ENCODE data around the gene PTBP2. TPM values are rescaled to one million over a fixed set of nuclear protein-coding genes. Genes with fewer than 3 reads are reported as not detected.

The PTBP2 gene, protein sequence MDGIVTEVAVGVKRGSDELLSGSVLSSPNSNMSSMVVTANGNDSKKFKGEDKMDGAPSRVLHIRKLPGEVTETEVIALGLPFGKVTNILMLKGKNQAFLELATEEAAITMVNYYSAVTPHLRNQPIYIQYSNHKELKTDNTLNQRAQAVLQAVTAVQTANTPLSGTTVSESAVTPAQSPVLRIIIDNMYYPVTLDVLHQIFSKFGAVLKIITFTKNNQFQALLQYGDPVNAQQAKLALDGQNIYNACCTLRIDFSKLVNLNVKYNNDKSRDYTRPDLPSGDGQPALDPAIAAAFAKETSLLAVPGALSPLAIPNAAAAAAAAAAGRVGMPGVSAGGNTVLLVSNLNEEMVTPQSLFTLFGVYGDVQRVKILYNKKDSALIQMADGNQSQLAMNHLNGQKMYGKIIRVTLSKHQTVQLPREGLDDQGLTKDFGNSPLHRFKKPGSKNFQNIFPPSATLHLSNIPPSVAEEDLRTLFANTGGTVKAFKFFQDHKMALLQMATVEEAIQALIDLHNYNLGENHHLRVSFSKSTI
- 149 and 170 TPM in 2 replicates for total RNA-seq (ENCODE audit: low replicate concordance)

DNA sequence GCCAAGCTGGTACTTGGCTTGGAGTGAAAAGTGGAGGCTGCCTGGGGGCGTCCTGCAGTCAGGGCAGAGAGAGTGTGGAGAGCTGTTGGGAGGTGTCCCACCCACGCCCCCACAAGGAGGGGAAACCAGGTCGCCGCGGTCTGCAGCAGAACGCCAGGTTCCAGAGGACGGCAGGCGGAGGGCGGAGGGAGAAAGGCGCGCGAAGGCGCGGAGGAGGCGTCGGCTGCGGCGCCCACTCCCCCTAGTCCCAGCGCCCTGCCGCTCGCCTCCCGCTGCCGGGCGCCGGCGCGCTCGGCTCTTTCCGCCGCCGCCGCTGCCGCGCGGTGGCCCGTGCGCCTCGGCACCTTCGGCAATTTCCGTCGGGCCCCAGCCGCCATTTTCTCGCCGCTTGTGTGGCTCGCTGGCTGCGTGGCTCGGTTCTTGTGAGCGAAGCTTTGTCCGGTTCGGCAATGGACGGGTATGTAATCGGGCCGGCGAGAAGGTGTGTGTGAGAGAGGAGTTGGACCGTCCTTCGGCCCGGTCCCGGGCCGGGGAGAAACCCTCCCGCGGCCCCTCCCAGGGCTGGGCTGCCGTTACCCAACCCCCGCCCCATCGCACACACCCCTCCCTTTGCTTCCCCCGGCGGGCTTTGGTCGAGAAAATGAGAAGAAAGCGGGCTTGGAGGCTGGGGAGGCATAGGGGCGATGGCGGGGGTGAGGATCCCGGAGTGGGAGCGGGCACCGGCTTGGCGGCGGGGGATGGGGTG lies at the start of gene PTBP2:
TSS of gene PTBP2 (plus strand) at position 369 of the 745 bp plus-strand sequence. CDS start at position 450, 81 bp downstream.
- Mint-ChIP-seq H3K9me3 (peaks cover 12% of the 10 kb centered on the region), H3K27ac (peak within 1 kb of the TSS; percentile 100), H3K36me3 (peaks cover 32% of the 10 kb centered on the region), H3K4me3 (peak within 1 kb of the TSS; percentile 98), H3K4me1 (peaks cover 16% of the 10 kb centered on the region), H3K27me3 (ENCODE audit: insufficient read depth, low read depth) (peaks cover 7% of the 10 kb centered on the region)
- peak within 1 kb of the TSS; percentile 97 for H3K4me3 ChIP-seq
- H3K27me3 ChIP-seq = no peaks in the 10 kb centered on the region
- H3K27ac ChIP-seq = peak within 1 kb of the TSS; percentile 94
- TF ChIP-seq EZH2phosphoT487 (IDR thresholded peaks at IDR 0.05) (no peak), EZH2 (IDR thresholded peaks at IDR 0.05) (peak; percentile 51)
- H4K20me1 ChIP-seq (ENCODE audit: low read depth) = peaks cover 18% of the 10 kb centered on the region
- no peaks in the 10 kb centered on the region for H3F3A ChIP-seq (ENCODE audit: low read depth)
- peaks cover 14% of the 10 kb centered on the region for H3K4me1 ChIP-seq
- peak within 1 kb of the TSS; percentile 95 for H3K4me2 ChIP-seq
- H3K9me3 ChIP-seq (ENCODE audit: low read depth) = no peaks in the 10 kb centered on the region
- peak within 1 kb of the TSS; percentile 99 for H2AFZ ChIP-seq (replicated peaks)
- DNase-seq (ENCODE audit: low spot score) = peak; percentile 94
- peak within 1 kb of the TSS; percentile 98 for H3K9ac ChIP-seq
- peaks cover 18% of the 10 kb centered on the region for H3K36me3 ChIP-seq
- peaks cover 53% of the 10 kb centered on the region for H3K79me2 ChIP-seq (ENCODE audit: low read depth)

DNA sequence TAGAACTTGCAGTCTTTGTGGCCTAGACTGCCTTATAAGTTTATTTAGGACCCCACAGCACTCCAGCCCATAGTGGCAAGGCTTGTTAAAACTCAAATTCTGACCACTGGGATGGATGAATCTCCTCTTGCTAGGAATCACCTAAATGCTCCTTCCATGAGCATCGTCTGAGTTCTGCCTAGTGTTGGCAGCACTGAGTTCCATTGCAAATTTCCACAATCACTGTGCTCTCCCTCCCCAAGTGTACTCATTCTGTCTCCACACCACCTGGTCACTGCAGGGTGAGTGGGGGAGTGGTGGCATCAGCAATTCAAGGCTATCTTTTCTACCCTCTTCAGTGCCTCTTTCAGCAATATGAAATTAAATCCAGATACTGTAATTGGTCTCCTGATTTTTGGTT lies 46.7 kb upstream of the PTBP2 start:
- no peaks in the 10 kb centered on the region for H4K20me1 ChIP-seq (ENCODE audit: low read depth)
- Mint-ChIP-seq H3K9me3 (peaks cover 19% of the 10 kb centered on the region), H3K27me3 (ENCODE audit: insufficient read depth, low read depth) (peaks cover 2% of the 10 kb centered on the region), H3K4me1 (no peaks in the 10 kb centered on the region), H3K36me3 (peaks cover 2% of the 10 kb centered on the region), H3K27ac (no peak overlapping the region), H3K4me3 (no peak overlapping the region)
- no peak overlapping the region for H3K4me2 ChIP-seq
- no peak overlapping the region for H3K4me3 ChIP-seq
- no peak overlapping the region for H3K27ac ChIP-seq
- H2AFZ ChIP-seq (replicated peaks) = no peak overlapping the region
- TF ChIP-seq EZH2 (IDR thresholded peaks at IDR 0.05) (no peak), EZH2phosphoT487 (IDR thresholded peaks at IDR 0.05) (no peak)
- TF ChIP-seq, protein P1, sequence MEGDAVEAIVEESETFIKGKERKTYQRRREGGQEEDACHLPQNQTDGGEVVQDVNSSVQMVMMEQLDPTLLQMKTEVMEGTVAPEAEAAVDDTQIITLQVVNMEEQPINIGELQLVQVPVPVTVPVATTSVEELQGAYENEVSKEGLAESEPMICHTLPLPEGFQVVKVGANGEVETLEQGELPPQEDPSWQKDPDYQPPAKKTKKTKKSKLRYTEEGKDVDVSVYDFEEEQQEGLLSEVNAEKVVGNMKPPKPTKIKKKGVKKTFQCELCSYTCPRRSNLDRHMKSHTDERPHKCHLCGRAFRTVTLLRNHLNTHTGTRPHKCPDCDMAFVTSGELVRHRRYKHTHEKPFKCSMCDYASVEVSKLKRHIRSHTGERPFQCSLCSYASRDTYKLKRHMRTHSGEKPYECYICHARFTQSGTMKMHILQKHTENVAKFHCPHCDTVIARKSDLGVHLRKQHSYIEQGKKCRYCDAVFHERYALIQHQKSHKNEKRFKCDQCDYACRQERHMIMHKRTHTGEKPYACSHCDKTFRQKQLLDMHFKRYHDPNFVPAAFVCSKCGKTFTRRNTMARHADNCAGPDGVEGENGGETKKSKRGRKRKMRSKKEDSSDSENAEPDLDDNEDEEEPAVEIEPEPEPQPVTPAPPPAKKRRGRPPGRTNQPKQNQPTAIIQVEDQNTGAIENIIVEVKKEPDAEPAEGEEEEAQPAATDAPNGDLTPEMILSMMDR (IDR thresholded peaks at IDR 0.05) = no peak
- H3K79me2 ChIP-seq (ENCODE audit: low read depth) = no peaks in the 10 kb centered on the region
- no peaks in the 10 kb centered on the region for H3K27me3 ChIP-seq
- H3F3A ChIP-seq (ENCODE audit: low read depth) = no peaks in the 10 kb centered on the region
- H3K9me3 ChIP-seq (ENCODE audit: low read depth) = peaks cover 5% of the 10 kb centered on the region
- no peak overlapping the region for H3K9ac ChIP-seq
- DNase-seq (ENCODE audit: low spot score) = no peak
- H3K4me1 ChIP-seq = no peaks in the 10 kb centered on the region
- H3K36me3 ChIP-seq = no peaks in the 10 kb centered on the region

DNA sequence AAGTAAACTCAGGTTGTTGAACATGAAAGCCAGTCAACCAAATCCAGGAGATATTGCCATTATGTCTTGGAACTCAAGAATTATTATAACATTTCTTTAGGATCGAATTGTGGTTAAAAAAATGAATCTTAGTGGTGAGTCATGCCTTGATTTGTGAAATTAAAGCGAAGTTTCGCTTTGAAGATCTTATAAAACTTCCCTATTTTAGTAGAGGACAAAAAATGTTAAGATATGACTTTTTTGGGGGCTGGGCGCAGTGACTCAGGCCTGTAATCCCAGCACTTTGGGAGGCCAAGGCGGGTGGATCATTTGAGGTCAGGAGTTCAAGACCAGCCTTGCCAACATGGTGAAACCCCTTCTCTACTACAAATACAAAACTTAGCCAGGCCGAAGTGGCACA lies 39.5 kb upstream of the PTBP2 start:
- H3K79me2 ChIP-seq (ENCODE audit: low read depth) = no peaks in the 10 kb centered on the region
- H3K4me1 ChIP-seq = no peaks in the 10 kb centered on the region
- TF ChIP-seq, protein P1 (IDR thresholded peaks at IDR 0.05) = no peak
- TF ChIP-seq EZH2 (IDR thresholded peaks at IDR 0.05) = no peak
- TF ChIP-seq EZH2phosphoT487 (IDR thresholded peaks at IDR 0.05) = no peak
- H3K36me3 ChIP-seq = no peaks in the 10 kb centered on the region
- no peak overlapping the region for H3K27ac ChIP-seq
- no peaks in the 10 kb centered on the region for H3K36me3 Mint-ChIP-seq
- H3K9me3 ChIP-seq (ENCODE audit: low read depth) = no peaks in the 10 kb centered on the region
- H3K9me3 Mint-ChIP-seq = peaks cover 2% of the 10 kb centered on the region
- no peak overlapping the region for H3K27ac Mint-ChIP-seq
- no peak overlapping the region for H2AFZ ChIP-seq (replicated peaks)
- H4K20me1 ChIP-seq (ENCODE audit: low read depth) = no peaks in the 10 kb centered on the region
- DNase-seq (ENCODE audit: low spot score) = no peak
- no peak overlapping the region for H3K4me3 Mint-ChIP-seq
- H3K27me3 Mint-ChIP-seq (ENCODE audit: insufficient read depth, low read depth) = no peaks in the 10 kb centered on the region
- no peaks in the 10 kb centered on the region for H3F3A ChIP-seq (ENCODE audit: low read depth)
- H3K4me2 ChIP-seq = no peak overlapping the region
- H3K27me3 ChIP-seq = no peaks in the 10 kb centered on the region
- no peaks in the 10 kb centered on the region for H3K4me1 Mint-ChIP-seq
- no peak overlapping the region for H3K9ac ChIP-seq
- no peak overlapping the region for H3K4me3 ChIP-seq
